ENCODE results near the gene LPCAT3. TPM values are rescaled to one million over a fixed set of nuclear protein-coding genes. Genes with fewer than 3 reads are reported as not detected.
A peak's percentile ranks its signal among the peaks of the same experiment; 100 is the strongest.

The LPCAT3 gene
- total RNA-seq, 1 experiment from 2014 or later, result 19.2 TPM

DNA sequence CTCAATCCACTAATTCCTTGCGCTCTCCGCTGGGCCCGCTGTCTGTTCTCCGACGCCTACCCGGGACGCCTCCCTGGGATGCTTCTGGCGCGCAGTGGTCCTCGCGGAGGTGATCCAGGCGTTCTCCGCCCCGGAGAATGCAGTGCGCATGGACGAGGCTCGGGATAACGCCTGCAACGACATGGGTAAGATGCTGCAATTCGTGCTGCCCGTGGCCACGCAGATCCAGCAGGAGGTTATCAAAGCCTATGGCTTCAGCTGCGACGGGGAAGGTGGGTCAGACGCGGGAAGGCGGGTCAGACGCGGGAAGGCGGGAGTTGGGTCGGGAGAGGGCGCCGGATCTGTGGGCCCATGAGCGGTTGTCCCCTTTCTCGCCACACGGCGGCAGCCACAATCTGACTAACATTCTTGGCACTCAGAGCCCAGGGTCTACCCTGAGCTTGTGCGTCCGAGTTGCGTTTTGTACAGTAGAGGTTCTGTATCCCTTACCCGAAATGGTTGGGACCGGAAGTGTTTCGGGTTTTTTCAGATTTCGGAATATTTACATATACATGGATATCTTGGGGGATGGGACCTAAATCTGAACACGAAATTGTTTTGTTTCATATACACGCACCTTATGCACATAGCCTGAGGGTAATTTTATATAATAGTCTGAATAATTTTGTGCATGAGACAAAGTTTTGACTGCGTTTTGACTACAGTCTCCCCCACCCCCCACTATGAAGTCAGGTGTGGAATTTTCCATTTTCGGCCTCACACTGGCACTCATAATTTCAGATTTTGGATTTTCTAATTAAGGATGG is 73.7 kb downstream of the LPCAT3 start:
- peaks cover 53% of the 10 kb centered on the region for H3K36me3 ChIP-seq
- peak overlapping the region; percentile 46 for H3K4me3 ChIP-seq
- H3K27me3 ChIP-seq (replicated peaks), result no peaks in the 10 kb centered on the region; the same call in 1 of the 2 replicates
- peaks cover 27% of the 10 kb centered on the region for H3K4me1 ChIP-seq (replicated peaks)
- no peaks in the 10 kb centered on the region for H3K9me3 ChIP-seq (replicated peaks)
- peak; percentile 93 to 96 for DNase-seq (ENCODE audit: low read depth in 1 of 2, low spot score in 2 of 2)
- H3K27ac ChIP-seq, result peak overlapping the region; percentile 96

DNA sequence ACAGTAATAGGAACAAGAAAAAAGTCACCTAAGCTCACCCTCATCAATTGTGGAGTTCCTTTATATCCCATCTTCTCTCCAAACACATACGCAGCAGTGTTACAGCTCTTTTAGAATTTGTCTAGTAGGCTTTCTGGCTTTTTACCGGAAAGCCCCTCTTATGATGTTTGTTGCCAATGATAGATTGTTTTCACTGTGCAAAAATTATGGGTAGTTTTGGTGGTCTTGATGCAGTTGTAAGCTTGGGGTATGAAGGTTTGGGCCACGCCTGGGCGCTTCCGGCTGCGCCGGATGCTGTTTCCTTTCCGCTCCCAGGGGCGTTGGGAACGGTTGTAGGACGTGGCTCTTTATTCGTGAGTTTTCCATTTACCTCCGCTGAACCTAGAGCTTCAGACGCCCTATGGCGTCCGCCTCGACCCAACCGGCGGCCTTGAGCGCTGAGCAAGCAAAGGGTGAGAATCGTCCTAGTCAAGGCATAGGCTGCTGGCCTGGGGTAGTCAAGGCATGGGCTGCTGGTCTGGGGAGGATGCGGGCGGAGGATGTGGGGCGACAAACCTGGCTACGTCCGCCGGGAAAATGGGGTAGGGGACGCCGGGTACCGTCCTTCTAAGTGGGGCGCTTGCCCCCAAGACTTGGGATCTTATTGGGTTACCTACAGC is 74.4 kb downstream of the LPCAT3 start, which contains the start of the genes C12orf57 and RNU7-1:
Gene C12orf57 (plus strand): TSS at position 301 of the 659 bp plus-strand sequence. CDS start 100 bp downstream, at position 401.
Gene RNU7-1 (plus strand): TSS at position 95 of the 659 bp plus-strand sequence.
- H3K9me3 ChIP-seq (replicated peaks), result no peaks in the 10 kb centered on the region
- peak; percentile 91 to 98 for DNase-seq (ENCODE audit: low read depth in 1 of 2, low spot score in 2 of 2)
- peaks cover 60% of the 10 kb centered on the region for H3K36me3 ChIP-seq
- peaks cover 27% of the 10 kb centered on the region for H3K4me1 ChIP-seq (replicated peaks)
- H3K27ac ChIP-seq, result peak within 1 kb of the TSS; percentile 96
- H3K4me3 ChIP-seq, result peak within 1 kb of the TSS; percentile 46
- no peaks in the 10 kb centered on the region; the same call in 1 of the 2 replicates for H3K27me3 ChIP-seq (replicated peaks)

DNA sequence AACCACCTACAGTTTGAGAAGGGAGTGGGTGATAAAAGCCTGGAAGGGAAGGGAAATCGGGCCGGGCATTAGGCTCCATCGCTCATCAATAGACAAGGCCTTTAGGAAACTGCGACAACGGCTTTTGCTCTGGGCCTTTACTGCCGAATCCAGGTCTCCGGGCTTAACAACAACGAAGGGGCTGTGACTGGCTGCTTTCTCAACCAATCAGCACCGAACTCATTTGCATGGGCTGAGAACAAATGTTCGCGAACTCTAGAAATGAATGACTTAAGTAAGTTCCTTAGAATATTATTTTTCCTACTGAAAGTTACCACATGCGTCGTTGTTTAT is 74.9 kb downstream of the LPCAT3 start:
- no peaks in the 10 kb centered on the region for H3K9me3 ChIP-seq (replicated peaks)
- peaks cover 65% of the 10 kb centered on the region for H3K36me3 ChIP-seq
- H3K4me3 ChIP-seq, result peak overlapping the region; percentile 46
- peak overlapping the region; percentile 96 for H3K27ac ChIP-seq
- no peaks in the 10 kb centered on the region; the same call in 1 of the 2 replicates for H3K27me3 ChIP-seq (replicated peaks)
- peaks cover 29% of the 10 kb centered on the region for H3K4me1 ChIP-seq (replicated peaks)
- peak in 1 of 2 experiments; percentile 86 for DNase-seq (ENCODE audit: low read depth in 1 of 2, low spot score in 2 of 2)

DNA sequence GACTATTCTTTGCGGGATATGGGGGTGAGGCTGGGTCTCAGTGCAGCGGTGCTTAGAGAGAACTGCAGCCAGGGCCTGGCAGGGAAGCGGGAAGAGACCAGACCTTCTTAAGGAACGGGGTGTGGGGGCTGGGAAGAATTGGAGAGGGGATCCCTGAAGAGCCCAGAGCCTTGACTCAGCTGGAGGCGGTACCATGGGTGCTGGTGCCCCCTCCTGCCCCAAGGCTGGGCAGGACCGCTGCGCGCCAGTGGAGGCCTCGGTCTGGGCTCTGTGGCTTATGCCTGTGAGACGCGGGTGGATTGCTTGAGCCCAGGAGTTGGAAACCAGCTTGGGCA is 76.0 kb downstream of the LPCAT3 start:
- H3K9me3 ChIP-seq (replicated peaks), result no peaks in the 10 kb centered on the region
- peaks cover 37% of the 10 kb centered on the region for H3K4me1 ChIP-seq (replicated peaks)
- peaks cover 74% of the 10 kb centered on the region for H3K36me3 ChIP-seq
- no peak overlapping the region for H3K4me3 ChIP-seq
- H3K27ac ChIP-seq, result no peak overlapping the region
- DNase-seq (ENCODE audit: low read depth in 1 of 2, low spot score in 2 of 2), result no peak
- no peaks in the 10 kb centered on the region; the same call in 1 of the 2 replicates for H3K27me3 ChIP-seq (replicated peaks)

DNA sequence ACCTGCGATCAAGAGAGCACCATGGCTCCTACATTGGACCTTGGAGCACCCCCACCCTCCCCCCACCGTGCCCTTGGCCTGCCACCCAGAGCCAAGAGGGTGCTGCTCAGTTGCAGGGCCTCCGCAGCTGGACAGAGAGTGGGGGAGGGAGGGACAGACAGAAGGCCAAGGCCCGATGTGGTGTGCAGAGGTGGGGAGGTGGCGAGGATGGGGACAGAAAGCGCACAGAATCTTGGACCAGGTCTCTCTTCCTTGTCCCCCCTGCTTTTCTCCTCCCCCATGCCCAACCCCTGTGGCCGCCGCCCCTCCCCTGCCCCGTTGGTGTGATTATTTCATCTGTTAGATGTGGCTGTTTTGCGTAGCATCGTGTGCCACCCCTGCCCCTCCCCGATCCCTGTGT is 76.5 kb downstream of the LPCAT3 start:
- no peak overlapping the region for H3K4me3 ChIP-seq
- H3K36me3 ChIP-seq, result peaks cover 77% of the 10 kb centered on the region
- no peak overlapping the region for H3K27ac ChIP-seq
- DNase-seq (ENCODE audit: low read depth in 1 of 2, low spot score in 2 of 2), result no peak
- H3K9me3 ChIP-seq (replicated peaks), result no peaks in the 10 kb centered on the region
- H3K27me3 ChIP-seq (replicated peaks), result no peaks in the 10 kb centered on the region; the same call in 1 of the 2 replicates
- H3K4me1 ChIP-seq (replicated peaks), result peaks cover 37% of the 10 kb centered on the region

DNA sequence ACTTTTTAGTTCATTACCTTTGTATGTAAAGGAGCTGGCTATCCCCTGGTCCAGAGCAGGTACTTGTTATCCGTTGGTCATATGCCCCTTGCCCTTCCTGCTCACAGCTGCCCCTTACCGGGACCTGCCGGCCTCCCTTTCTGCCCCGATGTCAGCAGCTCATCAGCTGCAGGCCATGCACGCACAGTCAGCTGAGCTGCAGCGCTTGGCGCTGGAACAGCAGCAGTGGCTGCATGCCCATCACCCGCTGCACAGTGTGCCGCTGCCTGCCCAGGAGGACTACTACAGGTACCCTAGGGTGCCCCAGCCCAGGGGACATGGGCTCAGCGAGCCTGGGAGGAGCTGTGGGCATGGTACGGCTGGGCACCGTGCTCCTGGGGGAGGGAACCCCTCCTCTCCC is 77.0 kb downstream of the LPCAT3 start:
- no peak overlapping the region for H3K4me3 ChIP-seq
- H3K9me3 ChIP-seq (replicated peaks), result no peaks in the 10 kb centered on the region
- H3K36me3 ChIP-seq, result peaks cover 77% of the 10 kb centered on the region
- peaks cover 37% of the 10 kb centered on the region for H3K4me1 ChIP-seq (replicated peaks)
- no peak overlapping the region for H3K27ac ChIP-seq
- DNase-seq (ENCODE audit: low read depth in 1 of 2, low spot score in 2 of 2), result no peak
- no peaks in the 10 kb centered on the region; the same call in 1 of the 2 replicates for H3K27me3 ChIP-seq (replicated peaks)

DNA sequence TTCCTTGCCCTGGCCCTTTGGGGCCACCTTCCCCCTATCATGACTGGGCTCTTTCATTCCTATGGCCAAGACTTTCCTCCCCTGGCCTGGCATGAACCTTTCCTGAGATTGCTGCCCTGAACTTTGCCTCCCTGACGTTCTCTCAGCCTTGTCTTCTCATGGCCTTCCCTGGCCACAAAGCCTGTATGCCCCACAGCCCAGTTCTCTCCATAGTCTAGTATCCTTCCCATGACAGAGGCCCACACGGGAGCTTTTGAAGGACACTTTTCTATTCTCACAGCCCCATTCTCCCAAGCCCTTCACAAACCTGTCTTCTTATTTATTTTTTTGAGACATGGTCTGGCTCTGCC is 79.1 kb downstream of the LPCAT3 start:
- no peak for DNase-seq (ENCODE audit: low read depth in 1 of 2, low spot score in 2 of 2)
- Histone ChIP-seq H3K27ac (no peak overlapping the region), H3K27me3 (replicated peaks) (no peaks in the 10 kb centered on the region; the same call in 1 of the 2 replicates), H3K9me3 (replicated peaks) (no peaks in the 10 kb centered on the region), H3K4me3 (no peak overlapping the region), H3K36me3 (peaks cover 84% of the 10 kb centered on the region), H3K4me1 (replicated peaks) (peaks cover 25% of the 10 kb centered on the region)

DNA sequence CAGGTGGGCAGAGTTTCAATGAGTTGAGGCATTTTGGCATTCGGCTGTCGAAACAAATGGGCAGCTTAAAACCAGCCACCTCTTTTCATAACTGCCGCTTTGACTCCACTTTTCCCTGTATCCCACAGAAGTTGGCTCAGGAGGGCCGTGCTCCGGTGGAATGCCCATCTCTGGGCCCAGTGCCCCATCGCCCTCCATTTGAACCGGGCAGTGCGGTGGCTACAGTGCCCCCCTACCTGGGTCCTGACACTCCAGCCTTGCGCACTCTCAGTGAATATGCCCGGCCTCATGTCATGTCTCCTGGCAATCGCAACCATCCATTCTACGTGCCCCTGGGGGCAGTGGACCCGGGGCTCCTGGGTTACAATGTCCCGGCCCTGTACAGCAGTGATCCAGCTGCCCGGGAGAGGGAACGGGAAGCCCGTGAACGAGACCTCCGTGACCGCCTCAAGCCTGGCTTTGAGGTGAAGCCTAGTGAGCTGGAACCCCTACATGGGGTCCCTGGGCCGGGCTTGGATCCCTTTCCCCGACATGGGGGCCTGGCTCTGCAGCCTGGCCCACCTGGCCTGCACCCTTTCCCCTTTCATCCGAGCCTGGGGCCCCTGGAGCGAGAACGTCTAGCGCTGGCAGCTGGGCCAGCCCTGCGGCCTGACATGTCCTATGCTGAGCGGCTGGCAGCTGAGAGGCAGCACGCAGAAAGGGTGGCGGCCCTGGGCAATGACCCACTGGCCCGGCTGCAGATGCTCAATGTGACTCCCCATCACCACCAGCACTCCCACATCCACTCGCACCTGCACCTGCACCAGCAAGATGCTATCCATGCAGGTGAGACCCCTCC is 79.7 kb downstream of the LPCAT3 start:
- H3K4me1 ChIP-seq (replicated peaks), result peaks cover 22% of the 10 kb centered on the region
- H3K27ac ChIP-seq, result no peak overlapping the region
- peak in 1 of 2 experiments; percentile 44 for DNase-seq (ENCODE audit: low read depth in 1 of 2, low spot score in 2 of 2)
- H3K9me3 ChIP-seq (replicated peaks), result no peaks in the 10 kb centered on the region
- H3K36me3 ChIP-seq, result peaks cover 87% of the 10 kb centered on the region
- H3K27me3 ChIP-seq (replicated peaks), result no peaks in the 10 kb centered on the region
- H3K4me3 ChIP-seq, result peak overlapping the region; percentile 40

DNA sequence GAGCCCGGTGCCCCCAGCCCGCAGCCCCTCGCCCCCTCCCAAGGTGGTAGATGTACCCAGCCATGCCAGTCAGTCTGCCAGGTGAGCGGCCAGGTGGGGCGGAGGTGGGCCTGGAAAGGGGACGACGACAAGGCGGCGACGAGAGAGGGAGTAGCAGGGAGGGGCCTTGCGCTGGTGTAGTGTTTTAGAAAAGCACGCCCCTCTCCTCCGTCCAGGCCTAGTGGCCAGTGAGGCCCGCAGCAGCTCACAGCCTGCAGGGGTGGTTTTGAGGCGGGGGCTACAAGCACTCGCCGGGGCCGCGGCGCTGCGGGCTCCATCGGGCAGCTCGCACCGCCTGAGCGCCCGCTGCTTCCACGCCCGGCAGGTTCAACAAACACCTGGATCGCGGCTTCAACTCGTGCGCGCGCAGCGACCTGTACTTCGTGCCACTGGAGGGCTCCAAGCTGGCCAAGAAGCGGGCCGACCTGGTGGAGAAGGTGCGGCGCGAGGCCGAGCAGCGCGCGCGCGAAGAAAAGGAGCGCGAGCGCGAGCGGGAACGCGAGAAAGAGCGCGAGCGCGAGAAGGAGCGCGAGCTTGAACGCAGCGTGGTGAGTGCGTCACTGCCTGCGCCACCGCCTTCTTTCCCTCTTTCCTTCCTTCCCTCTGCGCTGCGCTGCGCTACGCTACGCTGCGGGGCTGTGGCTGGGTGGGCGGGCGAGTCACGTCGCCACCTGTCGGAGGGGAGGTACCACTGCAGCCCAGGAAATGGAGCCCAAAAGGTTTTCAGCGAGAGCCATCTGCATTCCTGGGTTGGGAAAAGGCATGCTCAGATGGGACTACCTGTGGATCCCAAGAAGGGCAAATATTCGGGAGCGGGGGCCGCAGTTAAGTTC is 80.6 kb downstream of the LPCAT3 start:
- peaks cover 94% of the 10 kb centered on the region for H3K36me3 ChIP-seq

DNA sequence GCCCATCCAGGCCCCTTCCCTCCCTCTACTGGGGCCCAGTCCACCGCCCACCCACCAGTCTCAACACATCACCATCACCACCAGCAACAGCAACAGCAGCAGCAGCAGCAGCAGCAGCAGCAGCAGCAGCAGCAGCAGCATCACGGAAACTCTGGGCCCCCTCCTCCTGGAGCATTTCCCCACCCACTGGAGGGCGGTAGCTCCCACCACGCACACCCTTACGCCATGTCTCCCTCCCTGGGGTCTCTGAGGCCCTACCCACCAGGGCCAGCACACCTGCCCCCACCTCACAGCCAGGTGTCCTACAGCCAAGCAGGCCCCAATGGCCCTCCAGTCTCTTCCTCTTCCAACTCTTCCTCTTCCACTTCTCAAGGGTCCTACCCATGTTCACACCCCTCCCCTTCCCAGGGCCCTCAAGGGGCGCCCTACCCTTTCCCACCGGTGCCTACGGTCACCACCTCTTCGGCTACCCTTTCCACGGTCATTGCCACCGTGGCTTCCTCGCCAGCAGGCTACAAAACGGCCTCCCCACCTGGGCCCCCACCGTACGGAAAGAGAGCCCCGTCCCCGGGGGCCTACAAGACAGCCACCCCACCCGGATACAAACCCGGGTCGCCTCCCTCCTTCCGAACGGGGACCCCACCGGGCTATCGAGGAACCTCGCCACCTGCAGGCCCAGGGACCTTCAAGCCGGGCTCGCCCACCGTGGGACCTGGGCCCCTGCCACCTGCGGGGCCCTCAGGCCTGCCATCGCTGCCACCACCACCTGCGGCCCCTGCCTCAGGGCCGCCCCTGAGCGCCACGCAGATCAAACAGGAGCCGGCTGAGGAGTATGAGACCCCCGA is 81.4 kb downstream of the LPCAT3 start:
- H3K27me3 ChIP-seq (replicated peaks), result no peaks in the 10 kb centered on the region
- DNase-seq (ENCODE audit: low read depth in 1 of 2, low spot score in 2 of 2), result no peak
- no peak overlapping the region for H3K27ac ChIP-seq
- peaks cover 97% of the 10 kb centered on the region for H3K36me3 ChIP-seq
- H3K9me3 ChIP-seq (replicated peaks), result no peaks in the 10 kb centered on the region
- H3K4me3 ChIP-seq, result no peak overlapping the region
- peaks cover 14% of the 10 kb centered on the region for H3K4me1 ChIP-seq (replicated peaks)

More for the DNA sequence above, 80.6 kb downstream of the LPCAT3 start:
- DNase-seq (ENCODE audit: low read depth in 1 of 2, low spot score in 2 of 2), result peak; percentile 93 to 95
- peak overlapping the region; percentile 33 for H3K27ac ChIP-seq
- no peaks in the 10 kb centered on the region for H3K27me3 ChIP-seq (replicated peaks)
- H3K4me1 ChIP-seq (replicated peaks), result peaks cover 14% of the 10 kb centered on the region
- H3K4me3 ChIP-seq, result peak overlapping the region; percentile 40
- no peaks in the 10 kb centered on the region for H3K9me3 ChIP-seq (replicated peaks)

DNA sequence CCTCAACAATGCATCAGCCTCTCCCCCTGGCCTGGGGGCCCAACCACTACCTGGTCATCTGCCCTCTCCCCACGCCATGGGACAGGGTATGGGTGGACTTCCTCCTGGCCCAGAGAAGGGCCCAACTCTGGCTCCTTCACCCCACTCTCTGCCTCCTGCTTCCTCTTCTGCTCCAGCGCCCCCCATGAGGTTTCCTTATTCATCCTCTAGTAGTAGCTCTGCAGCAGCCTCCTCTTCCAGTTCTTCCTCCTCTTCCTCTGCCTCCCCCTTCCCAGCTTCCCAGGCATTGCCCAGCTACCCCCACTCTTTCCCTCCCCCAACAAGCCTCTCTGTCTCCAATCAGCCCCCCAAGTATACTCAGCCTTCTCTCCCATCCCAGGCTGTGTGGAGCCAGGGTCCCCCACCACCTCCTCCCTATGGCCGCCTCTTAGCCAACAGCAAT is 82.1 kb downstream of the LPCAT3 start:
- Histone ChIP-seq H3K36me3 (peaks cover 91% of the 10 kb centered on the region), H3K27me3 (replicated peaks) (no peaks in the 10 kb centered on the region), H3K4me1 (replicated peaks) (peaks cover 14% of the 10 kb centered on the region)

More for the DNA sequence above, 82.1 kb downstream of the LPCAT3 start:
- Histone ChIP-seq H3K4me3 (no peak overlapping the region), H3K27ac (no peak overlapping the region), H3K9me3 (replicated peaks) (no peaks in the 10 kb centered on the region)
- no peak for DNase-seq (ENCODE audit: low read depth in 1 of 2, low spot score in 2 of 2)

Measured in SJSA1 (cell line).